Sigmoid colon (tissue), 4 donors: ENCODE measurements around the gene PXDN.

Experiments used
- CTCF ChIP-seq, 4 experiments: fragments of 450-650 bp in 3 of 4; fragments of 200-600 bp in 1 of 4; IDR thresholded peaks; one replicate each; pipeline ENCODE4 v1.5.1; 2016 to 2019; ENCODE audit warnings: antibody characterized with exemption in 4 of 4, mild to moderate bottlenecking in 3 of 4, moderate library complexity in 2 of 4
- POLR2A ChIP-seq, 2 donors: fragments of 450-650 bp; IDR thresholded peaks; one replicate each; pipeline ENCODE4 v1.6.1; 2016; ENCODE audit warnings: antibody characterized with exemption in 2 of 2, mild to moderate bottlenecking in 2 of 2, moderate library complexity in 2 of 2
- POLR2AphosphoS5 ChIP-seq, 4 donors: sonication (generic); formaldehyde crosslinking; IDR thresholded peaks; one replicate each; pipeline ENCODE4 v1.6.1; 2017; ENCODE audit warnings: antibody characterized with exemption in 4 of 4

GRCh38 chr2:1690056-1690775 lies 54.1 kb downstream of the PXDN start:
- TF ChIP-seq CTCF (IDR thresholded peaks at IDR 0.05) (no peak), POLR2A (IDR thresholded peaks at IDR 0.05) (no peak), POLR2AphosphoS5 (IDR thresholded peaks at IDR 0.05) (no peak)
